Loucy (cell line): Measurements from ENCODE around the gene PLCH1.
A peak's percentile ranks its signal among the peaks of the same experiment; 100 is the strongest.

Experiments used
- H2AFZ ChIP-seq: fragments of 200-600 bp; sonication (generic); 2 replicates; pipeline ENCODE4 v1.6.0; 2016; ENCODE audit warnings: antibody characterized with exemption, mild to moderate bottlenecking, low read length, moderate library complexity
- H3F3A ChIP-seq: fragments of 200-600 bp; 2 replicates; pipeline ENCODE4 v1.6.0; 2016; ENCODE audit warnings: antibody characterized with exemption, low read depth, mild to moderate bottlenecking
- H3K27me3 ChIP-seq: fragments of 200-600 bp; sonication (generic); 2 replicates; pipeline ENCODE4 v1.6.1; 2014; ENCODE audit warnings: low read length, mild to moderate bottlenecking; ENCODE audit not compliant: insufficient read depth, poor library complexity, severe bottlenecking
- H3K36me3 ChIP-seq: fragments of 200-600 bp; sonication (generic); 2 replicates; pipeline ENCODE4 v1.6.1; 2016; ENCODE audit warnings: low read length; ENCODE audit not compliant: insufficient read depth
- H3K4me1 ChIP-seq: fragments of 200-600 bp; sonication (generic); 2 replicates; pipeline ENCODE4 v1.5.1; 2014; ENCODE audit warnings: low read length, mild to moderate bottlenecking; ENCODE audit not compliant: insufficient read depth, poor library complexity, severe bottlenecking
- H3K4me2 ChIP-seq: fragments of 200-600 bp; sonication (generic); 2 replicates; pipeline ENCODE4 v1.6.0; 2014; ENCODE audit warnings: antibody characterized with exemption, low read length, low read depth, mild to moderate bottlenecking; ENCODE audit not compliant: poor library complexity, severe bottlenecking
- H3K4me3 ChIP-seq: fragments of 200-600 bp; sonication (generic); 2 replicates; pipeline ENCODE4 v1.5.1; 2014; ENCODE audit warnings: low read length, mild to moderate bottlenecking, mixed read lengths; ENCODE audit not compliant: poor library complexity, severe bottlenecking
- H3K79me2 ChIP-seq: fragments of 200-600 bp; sonication (generic); 2 replicates; pipeline ENCODE4 v1.6.1; 2014; ENCODE audit warnings: low read length; ENCODE audit not compliant: insufficient read depth
- H3K9ac ChIP-seq: fragments of 200-600 bp; sonication (generic); 2 replicates; pipeline ENCODE4 v1.6.0; 2014; ENCODE audit warnings: mild to moderate bottlenecking, low read depth, low read length, moderate library complexity; ENCODE audit not compliant: poor library complexity, severe bottlenecking
- H3K9me2 ChIP-seq: fragments of 200-600 bp; sonication (generic); replicated peaks from 2 replicates; pipeline ENCODE4 v1.6.1; 2016; ENCODE audit warnings: low read depth, low read length, mixed read lengths
- H3K9me3 ChIP-seq: fragments of 200-600 bp; sonication (generic); 2 replicates; pipeline ENCODE4 v1.6.1; 2014; ENCODE audit warnings: mild to moderate bottlenecking, antibody characterized with exemption, low read length, low read depth; ENCODE audit not compliant: insufficient read depth
- H4K20me1 ChIP-seq: fragments of 200-600 bp; sonication (generic); 2 replicates; pipeline ENCODE4 v1.6.0; 2014; ENCODE audit warnings: antibody characterized with exemption, low read length, mild to moderate bottlenecking; ENCODE audit not compliant: insufficient read depth, poor library complexity, severe bottlenecking
- EZH2phosphoT487 ChIP-seq: fragments of 200-600 bp; IDR thresholded peaks from 2 replicates; pipeline ENCODE4 v1.6.1; 2018; ENCODE audit warnings: antibody characterized with exemption, mild to moderate bottlenecking, moderate library complexity, borderline replicate concordance
- TF ChIP-seq, protein P1 (sequence below): fragments of 200-600 bp; sonication (generic); conservative IDR thresholded peaks from 2 replicates; pipeline ENCODE4 v1.5.1; 2014; ENCODE audit warnings: mild to moderate bottlenecking, antibody characterized with exemption, low read length

Gene PLCH1

DNA sequence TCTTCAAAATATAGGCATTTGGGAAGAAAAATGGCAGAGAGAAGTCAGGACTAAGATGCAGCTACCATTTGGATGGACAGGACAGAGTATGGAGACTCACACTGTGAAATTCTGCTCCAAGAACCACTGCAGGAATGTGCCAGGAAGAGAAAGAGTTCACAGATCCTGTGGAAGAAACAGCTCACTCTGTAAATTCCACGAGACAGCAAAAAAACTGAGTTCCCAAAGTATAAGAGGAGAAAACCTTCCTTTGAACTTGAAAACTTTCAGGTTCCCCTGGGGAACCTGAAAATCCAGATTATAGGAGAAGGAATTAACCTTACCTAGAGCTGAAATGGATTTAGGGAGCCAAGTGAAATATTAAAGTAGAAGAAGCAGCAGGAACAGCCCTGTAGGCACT is 137.1 kb downstream of the PLCH1 start:
- no peak for TF ChIP-seq EZH2phosphoT487
- TF ChIP-seq, protein P1, sequence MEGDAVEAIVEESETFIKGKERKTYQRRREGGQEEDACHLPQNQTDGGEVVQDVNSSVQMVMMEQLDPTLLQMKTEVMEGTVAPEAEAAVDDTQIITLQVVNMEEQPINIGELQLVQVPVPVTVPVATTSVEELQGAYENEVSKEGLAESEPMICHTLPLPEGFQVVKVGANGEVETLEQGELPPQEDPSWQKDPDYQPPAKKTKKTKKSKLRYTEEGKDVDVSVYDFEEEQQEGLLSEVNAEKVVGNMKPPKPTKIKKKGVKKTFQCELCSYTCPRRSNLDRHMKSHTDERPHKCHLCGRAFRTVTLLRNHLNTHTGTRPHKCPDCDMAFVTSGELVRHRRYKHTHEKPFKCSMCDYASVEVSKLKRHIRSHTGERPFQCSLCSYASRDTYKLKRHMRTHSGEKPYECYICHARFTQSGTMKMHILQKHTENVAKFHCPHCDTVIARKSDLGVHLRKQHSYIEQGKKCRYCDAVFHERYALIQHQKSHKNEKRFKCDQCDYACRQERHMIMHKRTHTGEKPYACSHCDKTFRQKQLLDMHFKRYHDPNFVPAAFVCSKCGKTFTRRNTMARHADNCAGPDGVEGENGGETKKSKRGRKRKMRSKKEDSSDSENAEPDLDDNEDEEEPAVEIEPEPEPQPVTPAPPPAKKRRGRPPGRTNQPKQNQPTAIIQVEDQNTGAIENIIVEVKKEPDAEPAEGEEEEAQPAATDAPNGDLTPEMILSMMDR: no peak
- no peaks in the 10 kb centered on the region for H3K9me2 ChIP-seq

DNA sequence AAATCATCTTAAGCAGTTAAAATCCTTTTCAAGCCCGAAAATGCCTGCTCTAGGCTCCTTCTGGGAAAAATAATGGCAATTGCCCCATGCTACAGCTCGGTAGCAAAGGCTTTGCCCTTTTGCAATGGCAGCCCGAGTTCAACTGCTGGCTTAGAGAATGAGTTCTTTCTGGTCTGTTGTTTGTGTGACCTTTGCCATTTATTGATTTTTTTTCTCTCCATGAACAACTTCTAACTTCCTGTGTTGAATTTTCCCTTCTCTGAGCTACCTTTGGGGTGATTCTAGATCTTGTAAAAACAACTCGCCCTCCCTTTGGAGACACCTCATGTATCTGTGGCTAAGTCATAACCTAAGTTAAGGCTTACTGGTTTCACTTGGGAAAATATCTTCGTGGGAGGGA is 139.3 kb downstream of the PLCH1 start:
- no peak overlapping the region for H3K9ac ChIP-seq
- H3K4me2 ChIP-seq: peak overlapping the region; percentile 43
- H3K4me1 ChIP-seq: peaks cover 43% of the 10 kb centered on the region
- H3K9me2 ChIP-seq: no peaks in the 10 kb centered on the region
- TF ChIP-seq, protein P1: no peak
- no peak for TF ChIP-seq EZH2phosphoT487
- no peaks in the 10 kb centered on the region for H3K36me3 ChIP-seq
- H3K27me3 ChIP-seq: no peaks in the 10 kb centered on the region
- peak overlapping the region; percentile 74 for H2AFZ ChIP-seq
- H3K4me3 ChIP-seq: peak overlapping the region; percentile 10
- no peaks in the 10 kb centered on the region; the same call in 1 of the 2 replicates for H3K9me3 ChIP-seq
- H4K20me1 ChIP-seq: no peaks in the 10 kb centered on the region
- H3K79me2 ChIP-seq: no peaks in the 10 kb centered on the region
- H3F3A ChIP-seq: no peaks in the 10 kb centered on the region

More for the DNA sequence above, 137.1 kb downstream of the PLCH1 start:
- no peaks in the 10 kb centered on the region; the same call in 1 of the 2 replicates for H3K9me3 ChIP-seq
- H3K36me3 ChIP-seq: no peaks in the 10 kb centered on the region
- H4K20me1 ChIP-seq: no peaks in the 10 kb centered on the region
- H2AFZ ChIP-seq: no peak overlapping the region
- H3K4me3 ChIP-seq: no peak overlapping the region
- H3K4me2 ChIP-seq: no peak overlapping the region
- no peaks in the 10 kb centered on the region for H3K79me2 ChIP-seq
- H3K27me3 ChIP-seq: no peaks in the 10 kb centered on the region
- no peak overlapping the region for H3K9ac ChIP-seq
- H3F3A ChIP-seq: no peaks in the 10 kb centered on the region
- H3K4me1 ChIP-seq: peaks cover 31% of the 10 kb centered on the region

- no peaks in the 10 kb centered on the region for H3K79me2 ChIP-seq
- TF ChIP-seq, protein P1: no peak
- no peak for TF ChIP-seq EZH2phosphoT487
- no peak overlapping the region for H2AFZ ChIP-seq
- no peaks in the 10 kb centered on the region for H3K27me3 ChIP-seq
- no peak overlapping the region for H3K9ac ChIP-seq
- H3K4me1 ChIP-seq: peaks cover 43% of the 10 kb centered on the region
- no peaks in the 10 kb centered on the region for H3K36me3 ChIP-seq
- H4K20me1 ChIP-seq: no peaks in the 10 kb centered on the region
- no peaks in the 10 kb centered on the region; the same call in 1 of the 2 replicates for H3K9me3 ChIP-seq
- H3K4me3 ChIP-seq: no peak overlapping the region
- no peak overlapping the region for H3K4me2 ChIP-seq
- H3F3A ChIP-seq: no peaks in the 10 kb centered on the region
- no peaks in the 10 kb centered on the region for H3K9me2 ChIP-seq
Observed at GRCh38 chr3:155604967-155605366, 139.9 kb downstream of the PLCH1 start.
